Measurements from ENCODE around the gene CDKN2C.

Gene CDKN2C

GRCh38 chr1:50978144-50978851 is 8.3 kb downstream of the CDKN2C start:
- Histone ChIP-seq H3K4me3 (replicated peaks; ENCODE audit: insufficient read depth, low read length) (peak overlapping the region; percentile 72), H3K27me3 (ENCODE audit: insufficient read depth, poor library complexity, severe bottlenecking) (no peaks in the 10 kb centered on the region), H3K27ac (replicated peaks) (peak overlapping the region; percentile 97)
- TF ChIP-seq GABPA (IDR thresholded peaks at IDR 0.05; ENCODE audit: low read depth) = no peak
- TF ChIP-seq POLR2AphosphoS5 (IDR thresholded peaks at IDR 0.05; ENCODE audit: low read depth) = peak; percentile 38; the same call in 1 of the 2 replicates
- peak in 1 of 2 experiments; percentile 70 for DNase-seq (ENCODE audit: low read depth in 1 of 2, low spot score in 1 of 2)

DNA sequence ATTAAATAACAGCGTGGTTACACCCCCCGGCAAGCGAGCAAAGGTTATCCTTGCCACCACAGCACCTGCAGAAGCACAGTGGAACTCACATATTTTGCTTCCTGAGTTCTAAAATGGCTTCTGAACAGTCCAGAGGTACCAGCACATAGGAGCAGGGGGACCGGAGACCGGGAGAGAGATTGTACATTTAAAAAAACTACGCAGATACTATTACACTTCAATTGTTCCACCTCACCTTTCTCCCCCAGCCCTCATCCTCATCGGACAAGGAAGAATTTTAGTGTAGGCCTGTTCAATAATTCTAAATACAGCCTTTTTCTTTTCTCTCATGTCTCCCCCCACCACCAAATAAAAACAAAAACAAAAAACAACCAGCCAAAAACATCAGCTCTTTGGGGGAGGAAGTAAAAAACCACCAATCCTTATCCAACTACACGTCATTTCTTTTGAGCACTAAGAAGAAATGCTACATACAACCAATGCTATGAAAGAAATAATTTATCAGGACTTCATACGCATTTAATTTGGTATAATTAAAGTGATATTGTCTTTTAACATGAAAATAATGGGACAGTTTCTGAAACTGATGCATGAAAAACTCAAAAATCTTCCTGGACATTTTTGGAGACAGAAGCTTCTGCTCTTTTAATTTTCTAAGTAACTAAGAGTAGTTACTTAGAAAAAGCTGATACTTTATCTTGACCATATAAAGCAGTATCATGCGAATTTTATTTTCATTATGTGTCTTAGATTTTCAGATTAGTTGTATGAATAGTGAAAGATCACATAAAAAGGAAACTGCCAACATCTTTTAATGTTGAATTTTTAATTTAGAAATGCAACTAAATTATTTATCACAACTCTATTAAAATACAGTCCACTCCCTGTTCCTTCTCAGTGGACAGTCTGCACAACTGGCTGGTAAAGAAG is 9.1 kb downstream of the CDKN2C start:
- no peaks in the 10 kb centered on the region for H3K27me3 ChIP-seq (ENCODE audit: insufficient read depth, poor library complexity, severe bottlenecking)
- peak overlapping the region; percentile 97 for H3K27ac ChIP-seq (replicated peaks)
- DNase-seq (ENCODE audit: low read depth in 1 of 2, low spot score in 1 of 2) = peak in 1 of 2 experiments; percentile 42
- TF ChIP-seq SPI1 (IDR thresholded peaks at IDR 0.05; ENCODE audit: borderline replicate concordance, low read depth) (peak; percentile 68; the same call in 1 of the 2 replicates), GABPA (IDR thresholded peaks at IDR 0.05; ENCODE audit: low read depth) (no peak)
- H3K4me3 ChIP-seq (replicated peaks; ENCODE audit: insufficient read depth, low read length) = peak overlapping the region; percentile 72

- Histone ChIP-seq H3K27ac (replicated peaks) (peak overlapping the region; percentile 97), H3K27me3 (ENCODE audit: insufficient read depth, poor library complexity, severe bottlenecking) (no peaks in the 10 kb centered on the region), H3K4me3 (replicated peaks; ENCODE audit: insufficient read depth, low read length) (no peak overlapping the region)
- DNase-seq (ENCODE audit: low read depth in 1 of 2, low spot score in 1 of 2) = no peak
- TF ChIP-seq, protein P1, sequence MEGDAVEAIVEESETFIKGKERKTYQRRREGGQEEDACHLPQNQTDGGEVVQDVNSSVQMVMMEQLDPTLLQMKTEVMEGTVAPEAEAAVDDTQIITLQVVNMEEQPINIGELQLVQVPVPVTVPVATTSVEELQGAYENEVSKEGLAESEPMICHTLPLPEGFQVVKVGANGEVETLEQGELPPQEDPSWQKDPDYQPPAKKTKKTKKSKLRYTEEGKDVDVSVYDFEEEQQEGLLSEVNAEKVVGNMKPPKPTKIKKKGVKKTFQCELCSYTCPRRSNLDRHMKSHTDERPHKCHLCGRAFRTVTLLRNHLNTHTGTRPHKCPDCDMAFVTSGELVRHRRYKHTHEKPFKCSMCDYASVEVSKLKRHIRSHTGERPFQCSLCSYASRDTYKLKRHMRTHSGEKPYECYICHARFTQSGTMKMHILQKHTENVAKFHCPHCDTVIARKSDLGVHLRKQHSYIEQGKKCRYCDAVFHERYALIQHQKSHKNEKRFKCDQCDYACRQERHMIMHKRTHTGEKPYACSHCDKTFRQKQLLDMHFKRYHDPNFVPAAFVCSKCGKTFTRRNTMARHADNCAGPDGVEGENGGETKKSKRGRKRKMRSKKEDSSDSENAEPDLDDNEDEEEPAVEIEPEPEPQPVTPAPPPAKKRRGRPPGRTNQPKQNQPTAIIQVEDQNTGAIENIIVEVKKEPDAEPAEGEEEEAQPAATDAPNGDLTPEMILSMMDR (IDR thresholded peaks at IDR 0.05; ENCODE audit: insufficient read depth, low read length) = no peak
- no peak for TF ChIP-seq SPI1 (IDR thresholded peaks at IDR 0.05; ENCODE audit: borderline replicate concordance, low read depth)
- TF ChIP-seq, protein P2, sequence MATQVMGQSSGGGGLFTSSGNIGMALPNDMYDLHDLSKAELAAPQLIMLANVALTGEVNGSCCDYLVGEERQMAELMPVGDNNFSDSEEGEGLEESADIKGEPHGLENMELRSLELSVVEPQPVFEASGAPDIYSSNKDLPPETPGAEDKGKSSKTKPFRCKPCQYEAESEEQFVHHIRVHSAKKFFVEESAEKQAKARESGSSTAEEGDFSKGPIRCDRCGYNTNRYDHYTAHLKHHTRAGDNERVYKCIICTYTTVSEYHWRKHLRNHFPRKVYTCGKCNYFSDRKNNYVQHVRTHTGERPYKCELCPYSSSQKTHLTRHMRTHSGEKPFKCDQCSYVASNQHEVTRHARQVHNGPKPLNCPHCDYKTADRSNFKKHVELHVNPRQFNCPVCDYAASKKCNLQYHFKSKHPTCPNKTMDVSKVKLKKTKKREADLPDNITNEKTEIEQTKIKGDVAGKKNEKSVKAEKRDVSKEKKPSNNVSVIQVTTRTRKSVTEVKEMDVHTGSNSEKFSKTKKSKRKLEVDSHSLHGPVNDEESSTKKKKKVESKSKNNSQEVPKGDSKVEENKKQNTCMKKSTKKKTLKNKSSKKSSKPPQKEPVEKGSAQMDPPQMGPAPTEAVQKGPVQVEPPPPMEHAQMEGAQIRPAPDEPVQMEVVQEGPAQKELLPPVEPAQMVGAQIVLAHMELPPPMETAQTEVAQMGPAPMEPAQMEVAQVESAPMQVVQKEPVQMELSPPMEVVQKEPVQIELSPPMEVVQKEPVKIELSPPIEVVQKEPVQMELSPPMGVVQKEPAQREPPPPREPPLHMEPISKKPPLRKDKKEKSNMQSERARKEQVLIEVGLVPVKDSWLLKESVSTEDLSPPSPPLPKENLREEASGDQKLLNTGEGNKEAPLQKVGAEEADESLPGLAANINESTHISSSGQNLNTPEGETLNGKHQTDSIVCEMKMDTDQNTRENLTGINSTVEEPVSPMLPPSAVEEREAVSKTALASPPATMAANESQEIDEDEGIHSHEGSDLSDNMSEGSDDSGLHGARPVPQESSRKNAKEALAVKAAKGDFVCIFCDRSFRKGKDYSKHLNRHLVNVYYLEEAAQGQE (IDR thresholded peaks at IDR 0.05; ENCODE audit: insufficient replicate concordance, low read depth) = no peak
- no peak for TF ChIP-seq GABPA (IDR thresholded peaks at IDR 0.05; ENCODE audit: low read depth)
- TF ChIP-seq POLR2AphosphoS5 (IDR thresholded peaks at IDR 0.05; ENCODE audit: low read depth) = no peak
These were observed 9.9 kb downstream of the CDKN2C start for GRCh38 chr1:50979937-50980336.

- Histone ChIP-seq H3K4me3 (replicated peaks; ENCODE audit: insufficient read depth, low read length) (no peak overlapping the region), H3K27me3 (ENCODE audit: insufficient read depth, poor library complexity, severe bottlenecking) (no peaks in the 10 kb centered on the region)
These were observed 10.5 kb downstream of the CDKN2C start for GRCh38 chr1:50980505-50980904.

GRCh38 chr1:50981741-50982140 is 11.7 kb downstream of the CDKN2C start:
- no peak for DNase-seq (ENCODE audit: low read depth in 1 of 2, low spot score in 1 of 2)
- Histone ChIP-seq H3K27ac (replicated peaks) (no peak overlapping the region), H3K4me3 (replicated peaks; ENCODE audit: insufficient read depth, low read length) (no peak overlapping the region), H3K27me3 (ENCODE audit: insufficient read depth, poor library complexity, severe bottlenecking) (no peaks in the 10 kb centered on the region)
- TF ChIP-seq POLR2AphosphoS5 (IDR thresholded peaks at IDR 0.05; ENCODE audit: low read depth) (no peak), SPI1 (IDR thresholded peaks at IDR 0.05; ENCODE audit: borderline replicate concordance, low read depth) (no peak)
- TF ChIP-seq, protein P2 (IDR thresholded peaks at IDR 0.05; ENCODE audit: insufficient replicate concordance, low read depth) = no peak

More at GRCh38 chr1:50980505-50980904, 10.5 kb downstream of the CDKN2C start:
- DNase-seq (ENCODE audit: low read depth in 1 of 2, low spot score in 1 of 2) = no peak
- no peak overlapping the region for H3K27ac ChIP-seq (replicated peaks)
- TF ChIP-seq SPI1 (IDR thresholded peaks at IDR 0.05; ENCODE audit: borderline replicate concordance, low read depth) (no peak), GABPA (IDR thresholded peaks at IDR 0.05; ENCODE audit: low read depth) (no peak)
- TF ChIP-seq, protein P1 (IDR thresholded peaks at IDR 0.05; ENCODE audit: insufficient read depth, low read length) = no peak
